ENCODE data around the gene SNPH.

The SNPH gene

GRCh38 chr20:1265226-1265915, 723 bp upstream of the SNPH start:
- DNase-seq, result no peak

- no peak for DNase-seq
These were observed 253 bp upstream of the SNPH start for GRCh38 chr20:1265916-1266166.

- no peak for DNase-seq
These were observed 1.1 kb downstream of the SNPH start for GRCh38 chr20:1267161-1267560.

- no peak for DNase-seq
These were observed 1.8 kb downstream of the SNPH start for GRCh38 chr20:1267809-1268374.

- DNase-seq, result no peak
These were observed 3.1 kb downstream of the SNPH start for GRCh38 chr20:1269235-1269634.

GRCh38 chr20:1269850-1270249, 3.8 kb downstream of the SNPH start:
- no peak for DNase-seq

- no peak for DNase-seq
These were observed 6.4 kb downstream of the SNPH start for GRCh38 chr20:1272368-1273100.

- no peak for DNase-seq
These were observed 7.3 kb downstream of the SNPH start for GRCh38 chr20:1273366-1273765.

- DNase-seq, result no peak
These were observed 8.6 kb downstream of the SNPH start for GRCh38 chr20:1274485-1275311.

GRCh38 chr20:1275919-1276318, 9.8 kb downstream of the SNPH start:
- no peak for DNase-seq

- no peak for DNase-seq
These were observed 11.6 kb downstream of the SNPH start for GRCh38 chr20:1277529-1278322.

- DNase-seq, result no peak
These were observed 12.9 kb downstream of the SNPH start for GRCh38 chr20:1278993-1279392.

GRCh38 chr20:1280195-1281102, 14.4 kb downstream of the SNPH start:
- no peak for DNase-seq

- DNase-seq, result no peak
These were observed 15.4 kb downstream of the SNPH start for GRCh38 chr20:1281279-1282057.

GRCh38 chr20:1282966-1283365, 16.9 kb downstream of the SNPH start:
- DNase-seq, result no peak

- no peak for DNase-seq
These were observed 17.7 kb downstream of the SNPH start for GRCh38 chr20:1283522-1284510.

GRCh38 chr20:1286267-1287024, 20.4 kb downstream of the SNPH start:
- no peak for DNase-seq

GRCh38 chr20:1287306-1287705, 21.2 kb downstream of the SNPH start:
- DNase-seq, result no peak
